Kidney (tissue), 14 donors: ENCODE results near the gene HOXC5. TPM values are rescaled to one million over a fixed set of nuclear protein-coding genes. Genes with fewer than 3 reads are reported as not detected.
A peak's percentile ranks its signal among the peaks of the same experiment; 100 is the strongest.

ENCODE experiments used
- DNase-seq, 5 donors: peaks; one replicate each; pipeline ENCODE4 v3.0.0-alpha.2; 2013 to 2020
- FAIRE-seq: peaks from 2 replicates; lab custom pipeline; 2012; peaks lifted over from hg19 to GRCh38; lab: Jason Lieb, UNC
- H3K27ac ChIP-seq, 2 donors: one replicate each; pipeline ENCODE4 v1.7.0; 2013; ENCODE audit warnings: low read depth in 2 of 2, low read length in 2 of 2, inconsistent platforms in 1 of 2
- H3K27me3 ChIP-seq: one replicate; pipeline ENCODE4 v1.7.1; 2013; ENCODE audit warnings: low read length, inconsistent platforms; ENCODE audit not compliant: control insufficient read depth, insufficient read depth
- H3K36me3 ChIP-seq, 3 donors: one replicate each; pipeline versions ENCODE4 v1.7.0 to v1.7.1; 2013; ENCODE audit warnings: low read length in 3 of 3, control low read depth in 1 of 3, inconsistent platforms in 1 of 3; ENCODE audit not compliant: insufficient read depth in 3 of 3, control insufficient read depth in 2 of 3
- H3K4me1 ChIP-seq, 3 donors: one replicate each; pipeline versions ENCODE4 v1.7.0 to v1.7.1; 2013; ENCODE audit warnings: low read length in 3 of 3, inconsistent platforms in 1 of 3, low read depth in 1 of 3; ENCODE audit not compliant: control insufficient read depth in 2 of 3, insufficient read depth in 2 of 3
- H3K4me3 ChIP-seq, 3 donors: one replicate each; pipeline versions ENCODE4 v1.7.0 to v1.8.1; 2013; ENCODE audit warnings: low read length in 3 of 3, control low read depth in 1 of 3, inconsistent platforms in 1 of 3
- H3K9ac ChIP-seq, 3 donors: one replicate each; pipeline versions ENCODE4 v1.7.0 to v1.7.1; 2013; ENCODE audit warnings: low read length in 3 of 3, control low read depth in 1 of 3, inconsistent platforms in 1 of 3
- H3K9me3 ChIP-seq, 3 donors: one replicate each; pipeline versions ENCODE4 v1.7.0 to v1.7.1; 2013; ENCODE audit warnings: low read length in 3 of 3, control low read depth in 1 of 3, inconsistent platforms in 1 of 3; ENCODE audit not compliant: control insufficient read depth in 2 of 3, insufficient read depth in 1 of 3
- intact Hi-C: fragments of 100-400 bp; cut with DNase I; formaldehyde crosslinking; loops from one replicate; pipeline ENCODE4 v1.11.1; 2022
- polyA plus RNA-seq: library from polyadenylated mRNA; stranded (reverse); fragments of 350-450 nt; fragmentation: Illumina TruSeq; extraction: RNeasy Lipid Tissue Mini Kit (QIAGEN cat#74804); gene quantifications from one replicate; pipeline ENCODE4 v1.2.3, GENCODE V29; 2014; ENCODE audit warnings: low read depth, low replicate concordance; ENCODE audit not compliant: insufficient read depth
- total RNA-seq: library from RNA; stranded (reverse); fragmentation: NEBNext Ultra II Directional; extraction: Animal tissue kit (Norgen Biotek cat#: 25700); gene quantifications from one replicate; pipeline ENCODE4 v1.2.1, GENCODE V29; 2021
- TF ChIP-seq, protein P1 (sequence below): IDR thresholded peaks from 3 replicates; pipeline ENCODE4 v1.5.1; 2012; ENCODE audit warnings: mild to moderate bottlenecking, moderate library complexity, borderline replicate concordance; ENCODE audit not compliant: insufficient read depth; ENCODE audit errors: extremely low read depth
- donor health status: control.
- donor health status: control.
- donor health status: control.
- donor health status: control.
- donor health status: control.
- donor health status: DM: yes; HTN: yes; CAD: no.
- donor health status: Normal renal cell carcinoma (clear cell type).

Gene HOXC5
- total and polyA plus RNA-seq, 2 donors from 2014 or later, result 0.24 to 4.8 TPM

DNA sequence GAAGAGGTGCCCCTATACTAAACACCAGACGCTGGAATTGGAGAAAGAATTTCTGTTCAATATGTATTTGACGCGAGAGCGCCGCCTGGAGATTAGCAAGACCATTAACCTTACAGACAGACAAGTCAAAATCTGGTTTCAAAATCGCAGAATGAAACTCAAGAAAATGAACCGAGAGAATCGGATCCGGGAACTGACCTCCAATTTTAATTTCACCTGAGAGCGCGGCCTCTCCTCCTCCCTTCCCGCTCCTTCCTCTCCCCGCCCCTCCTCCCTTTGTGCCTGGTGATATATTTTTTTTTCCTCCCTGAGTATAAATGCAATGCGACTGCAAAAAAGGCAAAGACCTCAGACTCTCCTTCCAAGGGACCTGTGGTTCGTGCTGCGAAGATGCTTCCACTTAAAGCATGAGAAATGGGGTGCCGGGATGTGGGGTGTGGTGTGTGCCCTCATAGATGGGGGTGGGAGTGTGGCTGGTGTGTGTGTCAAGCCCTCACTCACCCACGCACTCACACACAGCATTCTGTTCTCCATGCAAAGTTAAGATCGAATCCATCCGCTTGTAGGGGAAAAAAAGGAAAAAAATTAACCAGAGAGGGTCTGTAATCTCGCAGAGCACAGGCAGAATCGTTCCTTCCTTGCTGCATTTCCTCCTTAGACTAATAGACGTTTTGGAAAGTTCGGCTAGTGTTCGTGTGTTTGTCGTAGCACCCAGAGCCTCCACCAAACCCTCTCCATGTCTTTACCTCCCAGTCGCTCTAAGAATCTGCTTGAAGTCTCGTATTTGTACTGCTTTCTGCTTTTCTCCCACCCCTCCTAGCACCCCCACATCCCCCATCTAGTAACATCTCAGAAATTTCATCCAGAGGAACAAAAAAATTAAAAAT lies 43.4 kb upstream of the HOXC5 start:
- peak overlapping the region; percentile 49 to 86 (median 64) for H3K4me3 ChIP-seq
- intact Hi-C loops, result no loop called here
- TF ChIP-seq, protein P1, sequence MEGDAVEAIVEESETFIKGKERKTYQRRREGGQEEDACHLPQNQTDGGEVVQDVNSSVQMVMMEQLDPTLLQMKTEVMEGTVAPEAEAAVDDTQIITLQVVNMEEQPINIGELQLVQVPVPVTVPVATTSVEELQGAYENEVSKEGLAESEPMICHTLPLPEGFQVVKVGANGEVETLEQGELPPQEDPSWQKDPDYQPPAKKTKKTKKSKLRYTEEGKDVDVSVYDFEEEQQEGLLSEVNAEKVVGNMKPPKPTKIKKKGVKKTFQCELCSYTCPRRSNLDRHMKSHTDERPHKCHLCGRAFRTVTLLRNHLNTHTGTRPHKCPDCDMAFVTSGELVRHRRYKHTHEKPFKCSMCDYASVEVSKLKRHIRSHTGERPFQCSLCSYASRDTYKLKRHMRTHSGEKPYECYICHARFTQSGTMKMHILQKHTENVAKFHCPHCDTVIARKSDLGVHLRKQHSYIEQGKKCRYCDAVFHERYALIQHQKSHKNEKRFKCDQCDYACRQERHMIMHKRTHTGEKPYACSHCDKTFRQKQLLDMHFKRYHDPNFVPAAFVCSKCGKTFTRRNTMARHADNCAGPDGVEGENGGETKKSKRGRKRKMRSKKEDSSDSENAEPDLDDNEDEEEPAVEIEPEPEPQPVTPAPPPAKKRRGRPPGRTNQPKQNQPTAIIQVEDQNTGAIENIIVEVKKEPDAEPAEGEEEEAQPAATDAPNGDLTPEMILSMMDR, result peak; percentile 35
- no peaks in the 10 kb centered on the region for H3K36me3 ChIP-seq
- H3K9ac ChIP-seq, result peak overlapping the region; percentile 19 to 62 (median 57)
- no peaks in the 10 kb centered on the region for H3K9me3 ChIP-seq
- peaks cover 5% of the 10 kb centered on the region for H3K27me3 ChIP-seq
- peaks cover 0 to 34% (median 20%) of the 10 kb centered on the region in 3 donors for H3K4me1 ChIP-seq
- peak overlapping the region; percentile 83 to 95 for H3K27ac ChIP-seq
- DNase-seq, result peak; percentile 81 to 91 (median 86)
- no peak for FAIRE-seq

DNA sequence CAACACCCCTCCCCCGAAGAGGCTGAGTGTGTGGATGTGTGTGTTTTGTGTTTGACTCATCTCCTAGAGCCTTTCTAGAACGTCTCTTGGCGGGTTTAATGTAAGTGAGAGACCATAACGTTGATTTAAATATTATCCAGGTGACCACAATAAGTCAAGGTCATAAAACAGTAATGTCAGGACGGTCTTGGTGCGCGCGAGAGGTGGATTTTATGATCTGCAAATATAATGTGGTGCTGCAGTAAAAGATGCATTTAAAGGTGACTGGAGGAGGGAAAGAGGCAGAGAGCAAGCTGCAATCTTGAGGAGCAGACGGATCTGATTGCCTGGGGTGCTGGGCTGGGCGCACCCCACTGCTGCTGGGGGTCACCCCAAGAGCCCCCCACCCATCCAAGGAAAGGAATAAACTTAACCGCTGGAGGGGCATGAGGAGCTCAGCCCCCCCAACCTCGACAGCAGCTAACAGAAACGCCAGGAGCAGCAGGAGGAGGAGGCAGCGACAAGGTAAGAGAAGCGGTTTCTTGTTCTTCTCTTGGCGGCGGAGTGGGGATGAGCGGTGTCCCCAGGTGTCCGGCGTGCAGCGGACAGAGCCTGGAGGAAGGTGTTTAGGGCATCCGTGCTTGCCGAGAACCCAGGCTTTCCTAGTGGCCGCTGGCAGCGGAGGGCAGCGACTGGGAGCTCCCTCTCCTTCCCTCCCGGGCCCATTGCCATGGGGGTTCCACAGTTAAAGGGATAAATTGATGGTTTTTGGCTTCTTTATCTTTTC lies 42.4 kb upstream of the HOXC5 start:
- TF ChIP-seq, protein P1, result no peak
- Histone ChIP-seq H3K9ac (peak overlapping the region; percentile 45 to 75 (median 62)), H3K4me1 (peaks cover 0 to 35% (median 20%) of the 10 kb centered on the region in 3 donors), H3K4me3 (peak overlapping the region; percentile 39 to 86 (median 63)), H3K36me3 (no peaks in the 10 kb centered on the region), H3K27ac (peak overlapping the region; percentile 72 to 83), H3K9me3 (no peaks in the 10 kb centered on the region), H3K27me3 (peaks cover 5% of the 10 kb centered on the region)
- intact Hi-C loops, result no loop called here
- DNase-seq (peak in 3 of 5 donors; percentile 63 to 80 (median 65)), FAIRE-seq (no peak)

DNA sequence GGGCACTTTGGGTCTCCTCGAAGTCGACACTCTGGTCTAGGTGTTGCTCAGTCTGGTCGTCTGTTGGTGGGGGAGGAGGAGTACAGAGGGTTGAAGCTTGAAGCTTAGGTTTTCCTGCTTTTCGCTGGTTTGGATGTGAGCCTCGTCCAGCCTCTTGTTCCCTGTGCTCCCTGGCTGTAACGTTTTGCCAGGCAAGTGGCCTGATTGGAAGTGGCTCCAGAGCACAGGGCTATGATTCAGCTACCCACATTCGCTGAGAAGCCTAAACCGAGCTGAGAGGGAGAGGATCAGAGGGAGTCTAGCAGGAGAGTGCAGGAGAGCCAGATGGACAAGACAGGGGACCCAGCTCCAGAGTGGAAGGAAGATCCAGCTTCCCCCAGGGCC lies 41.8 kb upstream of the HOXC5 start:
- intact Hi-C loops, result no loop called here
- peak overlapping the region; percentile 68 to 72 for H3K27ac ChIP-seq
- H3K9me3 ChIP-seq, result no peaks in the 10 kb centered on the region
- DNase-seq (peak in 1 of 5 donors; percentile 82), FAIRE-seq (no peak)
- H3K36me3 ChIP-seq, result no peaks in the 10 kb centered on the region
- H3K4me1 ChIP-seq, result peaks cover 0 to 33% (median 20%) of the 10 kb centered on the region in 3 donors
- peak overlapping the region; percentile 45 to 75 (median 62) for H3K9ac ChIP-seq
- H3K4me3 ChIP-seq, result peak overlapping the region; percentile 39 to 86 (median 63)
- H3K27me3 ChIP-seq, result peaks cover 5% of the 10 kb centered on the region
- TF ChIP-seq, protein P1, result no peak
